ENCODE measurements around the gene EMX2.

EMX2 gene

GRCh38 chr10:117568334-117568733, 25.8 kb downstream of the EMX2 start:
- Histone ChIP-seq H3K27ac (ENCODE audit: low read depth, low read length) (no peak overlapping the region), H4K91ac (ENCODE audit: low read depth, low read length) (no peak overlapping the region), H3K4me3 (ENCODE audit: low read depth, low read length) (no peak overlapping the region), H3K9ac (ENCODE audit: low read length) (no peak overlapping the region), H4K8ac (ENCODE audit: low read depth, low read length) (no peak overlapping the region), H3K4me1 (ENCODE audit: control insufficient read depth in 1 of 2, insufficient read depth in 2 of 2, low read length in 2 of 2) (no peaks in the 10 kb centered on the region), H3K14ac (ENCODE audit: low read length) (no peak overlapping the region), H3K9me3 (ENCODE audit: insufficient read depth, low read depth, low read length) (peaks cover 2% of the 10 kb centered on the region), H3K4ac (ENCODE audit: low read depth, low read length) (no peak overlapping the region), H2AFZ (ENCODE audit: insufficient read depth, low read length, poor library complexity) (no peak overlapping the region), H3K4me2 (ENCODE audit: low read length) (no peak overlapping the region), H2AK5ac (ENCODE audit: low read length) (no peak overlapping the region), H3K79me1 (ENCODE audit: low read length) (no peaks in the 10 kb centered on the region), H2BK5ac (ENCODE audit: low read depth, low read length, poor library complexity) (no peak overlapping the region), H3K23ac (ENCODE audit: low read length) (no peak overlapping the region), H2BK120ac (ENCODE audit: insufficient read depth, low read length, poor library complexity) (no peak overlapping the region), H3K18ac (ENCODE audit: low read length) (no peak overlapping the region), H3K27me3 (ENCODE audit: insufficient read depth, low read length) (no peaks in the 10 kb centered on the region), H4K12ac (ENCODE audit: low read depth, low read length) (no peak overlapping the region), H3K36me3 (ENCODE audit: control insufficient read depth in 1 of 2, insufficient read depth in 2 of 2, low read length in 2 of 2) (no peaks in the 10 kb centered on the region), H3K79me2 (ENCODE audit: control insufficient read depth, insufficient read depth, low read length, poor library complexity) (no peaks in the 10 kb centered on the region), H2BK12ac (ENCODE audit: low read length) (no peak overlapping the region)
- no peak for DNase-seq
- no CpG with 5 or more reads among the region's 7 CpGs for WGBS (ENCODE audit: extremely low coverage, insufficient coverage, insufficient read length)

- no peak overlapping the region for H3K4ac ChIP-seq (ENCODE audit: low read depth, low read length)
- no peaks in the 10 kb centered on the region for H3K4me1 ChIP-seq (ENCODE audit: control insufficient read depth in 1 of 2, insufficient read depth in 2 of 2, low read length in 2 of 2)
- WGBS (ENCODE audit: extremely low coverage, insufficient coverage, insufficient read length): no CpG with 5 or more reads among the region's 9 CpGs
- no peak overlapping the region for H2BK120ac ChIP-seq (ENCODE audit: insufficient read depth, low read length, poor library complexity)
- H4K12ac ChIP-seq (ENCODE audit: low read depth, low read length): no peak overlapping the region
- H2AK5ac ChIP-seq (ENCODE audit: low read length): no peak overlapping the region
- no peak overlapping the region for H2BK5ac ChIP-seq (ENCODE audit: low read depth, low read length, poor library complexity)
- H3K4me3 ChIP-seq (ENCODE audit: low read depth, low read length): no peak overlapping the region
- DNase-seq: no peak
- H3K4me2 ChIP-seq (ENCODE audit: low read length): no peak overlapping the region
- H2BK12ac ChIP-seq (ENCODE audit: low read length): no peak overlapping the region
- no peak overlapping the region for H3K23ac ChIP-seq (ENCODE audit: low read length)
- H3K27me3 ChIP-seq (ENCODE audit: insufficient read depth, low read length): no peaks in the 10 kb centered on the region
- H4K8ac ChIP-seq (ENCODE audit: low read depth, low read length): no peak overlapping the region
- no peak overlapping the region for H4K91ac ChIP-seq (ENCODE audit: low read depth, low read length)
- H3K18ac ChIP-seq (ENCODE audit: low read length): no peak overlapping the region
- no peaks in the 10 kb centered on the region for H3K79me2 ChIP-seq (ENCODE audit: control insufficient read depth, insufficient read depth, low read length, poor library complexity)
- no peak overlapping the region for H3K9ac ChIP-seq (ENCODE audit: low read length)
- no peaks in the 10 kb centered on the region for H3K9me3 ChIP-seq (ENCODE audit: insufficient read depth, low read depth, low read length)
- no peak overlapping the region for H3K27ac ChIP-seq (ENCODE audit: low read depth, low read length)
- H2AFZ ChIP-seq (ENCODE audit: insufficient read depth, low read length, poor library complexity): no peak overlapping the region
- no peak overlapping the region for H3K14ac ChIP-seq (ENCODE audit: low read length)
- H3K36me3 ChIP-seq (ENCODE audit: control insufficient read depth in 1 of 2, insufficient read depth in 2 of 2, low read length in 2 of 2): no peaks in the 10 kb centered on the region
- H3K79me1 ChIP-seq (ENCODE audit: low read length): no peaks in the 10 kb centered on the region
These were observed 27.3 kb downstream of the EMX2 start for GRCh38 chr10:117569610-117570390.

GRCh38 chr10:117570880-117571279, 28.3 kb downstream of the EMX2 start:
- no peak overlapping the region for H3K4me3 ChIP-seq (ENCODE audit: low read depth, low read length)
- no peak overlapping the region for H4K8ac ChIP-seq (ENCODE audit: low read depth, low read length)
- H3K23ac ChIP-seq (ENCODE audit: low read length): no peak overlapping the region
- no peaks in the 10 kb centered on the region for H3K79me2 ChIP-seq (ENCODE audit: control insufficient read depth, insufficient read depth, low read length, poor library complexity)
- H3K27ac ChIP-seq (ENCODE audit: low read depth, low read length): no peak overlapping the region
- H3K4me1 ChIP-seq (ENCODE audit: control insufficient read depth in 1 of 2, insufficient read depth in 2 of 2, low read length in 2 of 2): no peaks in the 10 kb centered on the region
- H3K79me1 ChIP-seq (ENCODE audit: low read length): no peaks in the 10 kb centered on the region
- H2BK120ac ChIP-seq (ENCODE audit: insufficient read depth, low read length, poor library complexity): no peak overlapping the region
- no peak overlapping the region for H3K4me2 ChIP-seq (ENCODE audit: low read length)
- no peak overlapping the region for H3K18ac ChIP-seq (ENCODE audit: low read length)
- H4K91ac ChIP-seq (ENCODE audit: low read depth, low read length): no peak overlapping the region
- H3K27me3 ChIP-seq (ENCODE audit: insufficient read depth, low read length): peaks cover 2% of the 10 kb centered on the region
- no peak overlapping the region for H2BK5ac ChIP-seq (ENCODE audit: low read depth, low read length, poor library complexity)
- no peak overlapping the region for H3K14ac ChIP-seq (ENCODE audit: low read length)
- no peak overlapping the region for H2AFZ ChIP-seq (ENCODE audit: insufficient read depth, low read length, poor library complexity)
- H3K36me3 ChIP-seq (ENCODE audit: control insufficient read depth in 1 of 2, insufficient read depth in 2 of 2, low read length in 2 of 2): no peaks in the 10 kb centered on the region
- H2BK12ac ChIP-seq (ENCODE audit: low read length): no peak overlapping the region
- H2AK5ac ChIP-seq (ENCODE audit: low read length): no peak overlapping the region
- no peak overlapping the region for H4K12ac ChIP-seq (ENCODE audit: low read depth, low read length)
- H3K9ac ChIP-seq (ENCODE audit: low read length): no peak overlapping the region
- H3K9me3 ChIP-seq (ENCODE audit: insufficient read depth, low read depth, low read length): no peaks in the 10 kb centered on the region
- no peak for DNase-seq
- no CpG with 5 or more reads among the region's 5 CpGs for WGBS (ENCODE audit: extremely low coverage, insufficient coverage, insufficient read length)
- H3K4ac ChIP-seq (ENCODE audit: low read depth, low read length): no peak overlapping the region

GRCh38 chr10:117574498-117575146, 32.1 kb downstream of the EMX2 start:
- Histone ChIP-seq H3K79me2 (ENCODE audit: control insufficient read depth, insufficient read depth, low read length, poor library complexity) (no peaks in the 10 kb centered on the region), H3K27me3 (ENCODE audit: insufficient read depth, low read length) (peaks cover 2% of the 10 kb centered on the region)

More at GRCh38 chr10:117574498-117575146, 32.1 kb downstream of the EMX2 start:
- Histone ChIP-seq H3K14ac (ENCODE audit: low read length) (no peak overlapping the region), H3K9ac (ENCODE audit: low read length) (no peak overlapping the region), H3K23ac (ENCODE audit: low read length) (no peak overlapping the region), H3K27ac (ENCODE audit: low read depth, low read length) (no peak overlapping the region), H2BK120ac (ENCODE audit: insufficient read depth, low read length, poor library complexity) (no peak overlapping the region), H2AFZ (ENCODE audit: insufficient read depth, low read length, poor library complexity) (no peak overlapping the region), H3K4me2 (ENCODE audit: low read length) (no peak overlapping the region), H4K8ac (ENCODE audit: low read depth, low read length) (no peak overlapping the region), H3K9me3 (ENCODE audit: insufficient read depth, low read depth, low read length) (peaks cover 2% of the 10 kb centered on the region), H4K12ac (ENCODE audit: low read depth, low read length) (no peak overlapping the region), H3K36me3 (ENCODE audit: control insufficient read depth in 1 of 2, insufficient read depth in 2 of 2, low read length in 2 of 2) (no peaks in the 10 kb centered on the region), H2AK5ac (ENCODE audit: low read length) (no peak overlapping the region), H3K18ac (ENCODE audit: low read length) (no peak overlapping the region), H3K79me1 (ENCODE audit: low read length) (no peaks in the 10 kb centered on the region), H2BK12ac (ENCODE audit: low read length) (no peak overlapping the region), H2BK5ac (ENCODE audit: low read depth, low read length, poor library complexity) (no peak overlapping the region), H4K91ac (ENCODE audit: low read depth, low read length) (no peak overlapping the region), H3K4me1 (ENCODE audit: control insufficient read depth in 1 of 2, insufficient read depth in 2 of 2, low read length in 2 of 2) (no peaks in the 10 kb centered on the region), H3K4me3 (ENCODE audit: low read depth, low read length) (no peak overlapping the region), H3K4ac (ENCODE audit: low read depth, low read length) (no peak overlapping the region)
- no CpG with 5 or more reads among the region's 11 CpGs for WGBS (ENCODE audit: extremely low coverage, insufficient coverage, insufficient read length)
- no peak for DNase-seq
